CD4-positive, alpha-beta memory T cell (primary cell): Measurements from ENCODE around the gene CPEB4. TPM values are rescaled to one million over a fixed set of nuclear protein-coding genes. Genes with fewer than 3 reads are reported as not detected.

Experiments used
- CTCF ChIA-PET: fragments of 350-600 bp; sonication (Branson Sonifier 250); formaldehyde crosslinking; loops from one replicate; lab custom pipeline; 2021; ENCODE audit warnings: inconsistent platforms; ENCODE audit not compliant: partially characterized antibody; lab: Charles Lee
- POLR2A ChIA-PET: fragments of 350-600 bp; sonication (Branson Sonifier 250); formaldehyde crosslinking; loops from one replicate; lab custom pipeline; 2021; ENCODE audit not compliant: partially characterized antibody; lab: Charles Lee
- DNase-seq, 5 donors: peaks; one replicate each; pipeline versions ENCODE4 v3.0.0 to v3.0.0-alpha.2; 2020 to 2022; ENCODE audit warnings: mixed read lengths in 1 of 5
- H3K27ac ChIP-seq: one replicate; pipeline ENCODE4 v1.7.0; 2013; ENCODE audit warnings: low read depth, low read length
- H3K27me3 ChIP-seq: 2 replicates; pipeline ENCODE4 v1.7.0; 2013; ENCODE audit warnings: mild to moderate bottlenecking, low read length, moderate library complexity; ENCODE audit not compliant: insufficient read depth
- H3K36me3 ChIP-seq: 2 replicates; pipeline ENCODE4 v1.7.0; 2013; ENCODE audit warnings: mild to moderate bottlenecking, low read length, moderate library complexity; ENCODE audit not compliant: insufficient read depth
- H3K4me1 ChIP-seq: 2 replicates; pipeline ENCODE4 v1.7.0; 2013; ENCODE audit warnings: mild to moderate bottlenecking, low read length, moderate library complexity; ENCODE audit not compliant: insufficient read depth
- H3K4me3 ChIP-seq, 2 donors: one replicate each; pipeline ENCODE4 v1.7.0; 2013; ENCODE audit warnings: low read length in 2 of 2, mild to moderate bottlenecking in 1 of 2
- H3K9me3 ChIP-seq, 2 donors: one replicate each; pipeline ENCODE4 v1.7.0; 2013; ENCODE audit warnings: low read length in 2 of 2, control low read depth in 1 of 2; ENCODE audit not compliant: control insufficient read depth in 1 of 2
- H3K27ac Mint-ChIP-seq, 7 donors: one replicate each; pipeline ENCODE4 v1.8.0; 2020 to 2021; ENCODE audit warnings: mixed read lengths in 7 of 7, mild to moderate bottlenecking in 6 of 7, inconsistent platforms in 3 of 7, moderate library complexity in 3 of 7
- H3K27me3 Mint-ChIP-seq, 2 donors: one replicate each; pipeline ENCODE4 v1.8.0; 2020 to 2021; ENCODE audit warnings: mixed read lengths in 2 of 2
- H3K36me3 Mint-ChIP-seq, 2 donors: one replicate each; pipeline ENCODE4 v1.8.0; 2020 to 2021; ENCODE audit warnings: mixed read lengths in 2 of 2, inconsistent platforms in 1 of 2, mild to moderate bottlenecking in 1 of 2
- H3K4me1 Mint-ChIP-seq, 4 donors: one replicate each; pipeline ENCODE4 v1.8.0; 2020 to 2021; ENCODE audit warnings: mixed read lengths in 4 of 4, mild to moderate bottlenecking in 1 of 4
- H3K4me3 Mint-ChIP-seq, 8 donors: one replicate each; pipeline ENCODE4 v1.8.0; 2020 to 2021; ENCODE audit warnings: mixed read lengths in 8 of 8, mild to moderate bottlenecking in 7 of 8, moderate library complexity in 6 of 8, inconsistent platforms in 3 of 8
- H3K9me3 Mint-ChIP-seq, 8 donors: one replicate each; pipeline ENCODE4 v1.8.0; 2020 to 2021; ENCODE audit warnings: mixed read lengths in 8 of 8, mild to moderate bottlenecking in 5 of 8, inconsistent platforms in 3 of 8, moderate library complexity in 1 of 8
- intact Hi-C: fragments of 100-400 bp; cut with micrococcal nuclease; formaldehyde crosslinking; loops from one replicate; pipeline ENCODE4 v1.15.1; 2023
- polyA plus RNA-seq, 2 donors: library from polyadenylated mRNA; unstranded; fragments of 300-500 nt; fragmentation: Illumina TruSeq; gene quantifications; one replicate each; pipeline ENCODE4 v1.2.3, GENCODE V29; 2021
- total RNA-seq, 2 experiments: library from RNA; stranded (reverse); gene quantifications; one replicate each; pipeline ENCODE4 v1.2.3, GENCODE V29; 2021

Gene CPEB4
- total and polyA plus RNA-seq, 4 experiments from 2014 or later, result 1.9 to 18.3 (median 11.6) TPM

DNA sequence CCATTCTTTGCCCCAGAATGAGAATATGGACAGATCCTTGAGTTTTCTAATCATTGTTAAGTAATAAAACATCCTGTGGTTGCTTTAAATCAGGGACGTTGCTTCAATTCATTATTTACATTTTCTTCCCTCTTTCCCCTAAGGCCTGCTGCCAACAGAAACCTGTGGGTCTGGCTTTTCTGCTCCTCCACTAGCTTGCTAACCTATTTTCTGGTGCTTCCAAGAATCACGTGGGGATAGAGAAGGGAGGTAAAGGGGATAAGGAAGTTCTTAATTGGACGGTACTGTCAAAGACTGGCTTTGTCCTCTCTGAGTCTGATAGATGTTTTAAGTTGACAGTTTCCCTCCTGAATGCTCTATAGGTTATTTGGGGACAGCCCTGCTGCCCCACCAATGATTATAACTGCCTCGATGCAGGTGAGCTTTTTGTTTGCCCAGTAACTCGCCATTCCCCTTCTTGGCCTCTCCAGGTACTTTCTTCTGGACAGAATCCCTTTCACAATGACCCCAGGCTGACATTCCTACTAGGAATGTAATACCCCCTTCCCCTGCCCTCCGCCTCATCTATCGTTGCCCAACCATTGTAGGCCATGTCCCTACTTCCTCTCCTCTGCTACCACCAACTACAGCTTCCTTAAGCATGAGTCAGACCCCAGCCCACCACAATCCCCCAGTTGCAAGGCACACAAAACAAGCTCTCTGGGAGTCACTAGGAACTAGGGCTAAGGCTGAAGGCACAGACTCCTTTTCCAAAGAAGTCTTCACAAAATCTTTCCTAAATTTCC is 19.9 kb upstream of the CPEB4 start:
- peaks cover 0 to 2% (median 0%) of the 10 kb centered on the region in 8 donors for H3K9me3 Mint-ChIP-seq
- no peak overlapping the region for H3K4me3 Mint-ChIP-seq
- ChIA-PET CTCF (no interaction called here), POLR2A (no interaction called here)
- intact Hi-C loops, result no loop called here
- Histone ChIP-seq H3K4me3 (no peak overlapping the region), H3K36me3 (no peaks in the 10 kb centered on the region), H3K4me1 (no peaks in the 10 kb centered on the region), H3K27me3 (no peaks in the 10 kb centered on the region), H3K9me3 (no peaks in the 10 kb centered on the region), H3K27ac (no peak overlapping the region)
- DNase-seq, result no peak
- H3K27ac Mint-ChIP-seq, result no peak overlapping the region
- H3K27me3 Mint-ChIP-seq, result no peaks in the 10 kb centered on the region
- no peaks in the 10 kb centered on the region for H3K36me3 Mint-ChIP-seq
- H3K4me1 Mint-ChIP-seq, result no peaks in the 10 kb centered on the region

DNA sequence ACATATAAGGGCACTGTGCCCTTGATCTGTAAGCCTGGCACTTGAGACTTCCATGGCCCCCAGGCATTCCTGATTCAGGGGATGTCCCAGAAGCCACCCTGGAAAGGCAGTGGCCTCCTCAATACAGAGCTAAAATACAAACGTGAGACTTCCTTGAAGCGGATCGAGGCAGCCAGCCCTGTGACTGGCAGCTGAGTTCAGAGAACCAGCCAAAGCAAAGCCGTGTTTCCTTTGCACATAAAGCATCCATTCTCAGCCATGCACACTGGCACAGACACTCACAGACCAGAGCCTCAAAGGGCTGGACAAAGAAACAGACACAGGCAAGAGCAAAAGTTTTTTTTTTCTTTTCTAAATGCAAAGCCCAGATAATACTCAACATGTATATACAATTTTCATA is 18.8 kb upstream of the CPEB4 start:
- peaks cover 0 to 2% (median 0%) of the 10 kb centered on the region in 8 donors for H3K9me3 Mint-ChIP-seq
- CTCF ChIA-PET, result no interaction called here
- intact Hi-C loops, result no loop called here
- H3K4me3 ChIP-seq, result no peak overlapping the region
- DNase-seq, result no peak
- H3K27ac Mint-ChIP-seq, result no peak overlapping the region
- no peak overlapping the region for H3K4me3 Mint-ChIP-seq
- no peaks in the 10 kb centered on the region for H3K9me3 ChIP-seq
- H3K4me1 Mint-ChIP-seq, result no peaks in the 10 kb centered on the region
- H3K36me3 ChIP-seq, result no peaks in the 10 kb centered on the region
- H3K27me3 Mint-ChIP-seq, result no peaks in the 10 kb centered on the region
- H3K4me1 ChIP-seq, result no peaks in the 10 kb centered on the region
- POLR2A ChIA-PET, result no interaction called here
- no peaks in the 10 kb centered on the region for H3K36me3 Mint-ChIP-seq
- no peaks in the 10 kb centered on the region for H3K27me3 ChIP-seq
- H3K27ac ChIP-seq, result no peak overlapping the region

DNA sequence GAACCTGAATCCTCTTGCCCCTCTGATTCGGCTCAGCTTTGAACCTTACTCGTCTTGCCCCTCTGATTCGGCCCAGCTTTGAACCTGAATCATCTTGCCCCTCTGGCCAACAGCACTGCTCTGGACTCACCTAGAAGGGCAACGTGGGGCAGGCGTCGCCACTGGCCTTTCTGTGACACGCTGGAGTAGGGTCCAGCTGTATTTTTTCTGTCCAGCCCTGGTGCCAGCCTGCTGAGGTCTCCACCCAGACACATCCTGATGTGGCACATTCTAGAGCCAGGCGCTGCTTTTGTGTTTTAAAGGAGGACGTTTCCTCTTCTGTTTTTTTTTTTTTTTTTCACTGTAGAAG is 15.2 kb upstream of the CPEB4 start:
- DNase-seq, result no peak
- Histone ChIP-seq H3K4me3 (no peak overlapping the region), H3K4me1 (no peaks in the 10 kb centered on the region), H3K27me3 (no peaks in the 10 kb centered on the region), H3K27ac (no peak overlapping the region), H3K9me3 (no peaks in the 10 kb centered on the region), H3K36me3 (no peaks in the 10 kb centered on the region)
- peaks cover 0 to 2% (median 0%) of the 10 kb centered on the region in 8 donors for H3K9me3 Mint-ChIP-seq
- no peak overlapping the region for H3K4me3 Mint-ChIP-seq
- intact Hi-C loops, result no loop called here
- H3K27ac Mint-ChIP-seq, result no peak overlapping the region
- no peaks in the 10 kb centered on the region for H3K4me1 Mint-ChIP-seq
- H3K27me3 Mint-ChIP-seq, result no peaks in the 10 kb centered on the region
- POLR2A ChIA-PET, result interaction anchor here (0.7 kb wide), 1 partner anchor 45 kb away, joined by 3 read pairs; no protein-coding TSS in a partner anchor
- H3K36me3 Mint-ChIP-seq, result no peaks in the 10 kb centered on the region
- CTCF ChIA-PET, result interaction anchor here (1.0 to 1.5 kb wide), 2 partner anchors 53 to 102 kb away, joined by 3 read pairs; no protein-coding TSS in a partner anchor

DNA sequence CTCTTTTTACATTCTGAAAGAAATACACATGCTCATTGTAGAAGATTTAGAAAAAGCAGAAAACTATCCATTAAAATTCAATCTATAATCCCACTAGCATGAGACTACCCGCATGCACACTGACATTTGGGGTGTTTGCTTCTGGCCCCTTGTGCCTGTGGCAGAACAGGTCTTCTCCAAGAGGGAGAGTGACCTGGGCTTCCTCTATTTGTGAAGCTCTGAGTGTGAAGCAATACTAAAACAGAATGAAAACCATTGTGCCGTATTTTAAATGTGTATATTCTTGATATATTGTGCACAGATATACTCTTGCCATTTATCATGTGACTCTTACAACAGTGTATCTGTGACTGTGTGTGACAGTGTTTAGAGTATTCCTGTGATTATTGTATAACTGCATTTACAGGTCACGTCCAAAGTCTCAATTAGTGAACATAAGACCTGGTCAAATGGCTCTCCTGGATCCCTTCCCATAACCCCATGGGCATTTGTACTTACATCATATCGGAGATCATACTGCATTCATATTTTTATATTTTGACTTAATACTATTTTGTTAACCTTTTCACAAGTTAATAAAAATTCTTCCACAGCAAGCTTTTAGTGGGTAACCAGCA is 14.7 kb upstream of the CPEB4 start:
- ChIA-PET CTCF (interaction anchor here (1.0 to 1.5 kb wide), 2 partner anchors 52 to 101 kb away, joined by 3 read pairs; no protein-coding TSS in a partner anchor), POLR2A (interaction anchor here (0.6 to 1.4 kb wide), 3 partner anchors 11 to 44 kb away, joined by 3 to 4 read pairs (median 3); no protein-coding TSS in a partner anchor)
- H3K27me3 ChIP-seq, result no peaks in the 10 kb centered on the region
- Mint-ChIP-seq H3K27ac (no peak overlapping the region), H3K9me3 (peaks cover 0 to 2% (median 0%) of the 10 kb centered on the region in 8 donors), H3K4me1 (no peaks in the 10 kb centered on the region), H3K27me3 (no peaks in the 10 kb centered on the region), H3K36me3 (no peaks in the 10 kb centered on the region), H3K4me3 (no peak overlapping the region)
- no peak for DNase-seq
- intact Hi-C loops, result no loop called here
- H3K4me3 ChIP-seq, result no peak overlapping the region
- H3K9me3 ChIP-seq, result no peaks in the 10 kb centered on the region
- H3K27ac ChIP-seq, result no peak overlapping the region
- H3K36me3 ChIP-seq, result no peaks in the 10 kb centered on the region
- no peaks in the 10 kb centered on the region for H3K4me1 ChIP-seq

DNA sequence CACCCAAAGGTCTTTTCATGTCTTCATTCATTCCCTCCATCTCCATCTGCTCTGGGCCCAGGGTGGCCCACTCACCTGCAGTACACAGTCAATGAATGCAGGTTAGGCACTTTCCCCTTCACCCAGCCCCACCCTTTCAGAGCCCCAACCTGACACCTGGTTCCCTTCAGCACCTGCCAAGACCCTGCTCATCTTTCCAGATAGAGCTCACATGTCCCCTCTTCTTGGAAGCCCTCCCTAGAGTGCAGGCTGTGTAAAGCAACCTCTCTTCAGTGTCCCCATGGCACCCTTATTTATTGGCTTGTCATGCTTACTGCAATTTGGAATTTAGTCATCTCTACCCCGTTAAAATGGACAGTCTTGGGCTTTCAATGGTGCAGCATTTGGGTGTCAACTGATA is 13.0 kb upstream of the CPEB4 start:
- ChIA-PET POLR2A (no interaction called here), CTCF (interaction anchor here (0.6 kb wide), 1 partner anchor 1583 kb away, joined by 3 read pairs; no protein-coding TSS in a partner anchor)
- Histone ChIP-seq H3K4me3 (no peak overlapping the region), H3K27me3 (no peaks in the 10 kb centered on the region), H3K4me1 (no peaks in the 10 kb centered on the region), H3K27ac (no peak overlapping the region), H3K36me3 (no peaks in the 10 kb centered on the region), H3K9me3 (no peaks in the 10 kb centered on the region)
- Mint-ChIP-seq H3K27ac (no peak overlapping the region), H3K27me3 (no peaks in the 10 kb centered on the region), H3K4me3 (no peak overlapping the region), H3K9me3 (peaks cover 0 to 2% (median 0%) of the 10 kb centered on the region in 8 donors), H3K36me3 (no peaks in the 10 kb centered on the region), H3K4me1 (no peaks in the 10 kb centered on the region)
- intact Hi-C loops, result no loop called here
- DNase-seq, result no peak

DNA sequence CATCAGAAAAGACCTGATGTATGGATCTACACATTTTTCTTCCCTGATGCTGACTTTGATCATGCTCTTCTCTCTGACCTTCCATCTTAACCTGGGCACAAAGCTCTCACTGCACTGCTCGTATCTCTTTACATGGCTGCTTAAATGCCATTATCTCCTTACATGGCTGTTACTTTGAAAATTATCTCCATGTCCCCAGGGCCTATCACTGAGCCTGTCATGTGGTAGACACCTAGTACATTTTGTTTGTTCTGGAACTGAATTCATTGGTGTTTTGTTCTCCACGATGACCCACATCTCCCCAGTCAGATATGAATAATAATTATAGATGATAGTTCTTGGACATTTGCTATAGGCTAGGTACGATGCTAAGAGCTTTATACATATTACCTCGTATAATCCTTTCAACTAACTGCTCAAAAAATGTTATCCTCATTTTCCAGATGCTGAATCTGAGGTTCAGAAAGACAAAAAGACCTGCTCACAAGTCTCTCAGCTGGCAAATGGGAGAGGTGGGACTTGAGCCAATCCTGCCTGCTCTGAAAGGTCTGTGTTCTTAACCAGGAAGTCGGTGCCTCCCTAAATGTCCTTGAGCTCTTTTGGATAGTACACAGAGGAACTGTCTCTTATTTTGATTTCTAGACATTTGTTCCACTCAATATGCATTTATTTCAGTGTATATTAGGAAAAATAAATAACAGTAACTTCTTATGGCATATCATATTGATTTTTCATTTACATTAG is 9.8 kb upstream of the CPEB4 start:
- DNase-seq, result no peak
- Histone ChIP-seq H3K27ac (no peak overlapping the region), H3K27me3 (no peaks in the 10 kb centered on the region), H3K4me3 (no peak overlapping the region), H3K9me3 (no peaks in the 10 kb centered on the region), H3K4me1 (peaks cover 1% of the 10 kb centered on the region), H3K36me3 (no peaks in the 10 kb centered on the region)
- ChIA-PET POLR2A (no interaction called here), CTCF (no interaction called here)
- Mint-ChIP-seq H3K27me3 (no peaks in the 10 kb centered on the region), H3K4me1 (peaks cover 0 to 2% (median 1%) of the 10 kb centered on the region in 4 donors), H3K36me3 (no peaks in the 10 kb centered on the region), H3K4me3 (no peak overlapping the region), H3K9me3 (peaks cover 0 to 5% (median under 1%) of the 10 kb centered on the region in 8 donors), H3K27ac (no peak overlapping the region)
- intact Hi-C loops, result no loop called here
